H9 (cell line): ENCODE measurements around the gene ABCA3. TPM values are rescaled to one million over a fixed set of nuclear protein-coding genes. Genes with fewer than 3 reads are reported as not detected.

Source experiments
- DNase-seq: peaks from one replicate; pipeline ENCODE4 v3.0.0-alpha.2; 2017
- H2AFZ ChIP-seq: one replicate; pipeline ENCODE4 v1.6.1; 2013; ENCODE audit warnings: mild to moderate bottlenecking, low read length, control low read depth, moderate library complexity
- H2AK5ac ChIP-seq: 2 replicates; pipeline ENCODE4 v1.6.1; 2013; ENCODE audit warnings: low read length, control low read depth, mixed read lengths; ENCODE audit not compliant: insufficient read length
- H2BK120ac ChIP-seq: one replicate; pipeline ENCODE4 v1.6.1; 2013; ENCODE audit warnings: low read depth, mild to moderate bottlenecking, low read length, control low read depth, inconsistent platforms; ENCODE audit not compliant: poor library complexity, severe bottlenecking
- H2BK12ac ChIP-seq: 2 replicates; pipeline ENCODE4 v1.6.1; 2013; ENCODE audit warnings: low read length, control low read depth, mixed read lengths, low read depth; ENCODE audit not compliant: insufficient read length
- H2BK15ac ChIP-seq: 2 replicates; pipeline ENCODE4 v1.6.1; 2013; ENCODE audit warnings: low read depth, low read length, control low read depth
- H2BK20ac ChIP-seq: one replicate; pipeline ENCODE4 v1.6.1; 2013; ENCODE audit warnings: low read depth, mild to moderate bottlenecking, low read length, control low read depth, inconsistent platforms; ENCODE audit not compliant: poor library complexity, severe bottlenecking
- H2BK5ac ChIP-seq: 2 replicates; pipeline ENCODE4 v1.6.1; 2013; ENCODE audit warnings: low read length, control low read depth, mixed read lengths; ENCODE audit not compliant: insufficient read length
- H3K14ac ChIP-seq: 2 replicates; pipeline ENCODE4 v1.6.1; 2013; ENCODE audit warnings: low read length, control low read depth; ENCODE audit not compliant: insufficient read depth
- H3K18ac ChIP-seq: 2 replicates; pipeline ENCODE4 v1.6.1; 2013; ENCODE audit warnings: low read depth, mild to moderate bottlenecking, mixed read lengths, low read length, control low read depth; ENCODE audit not compliant: insufficient read length
- H3K23ac ChIP-seq: 2 replicates; pipeline ENCODE4 v1.6.1; 2013; ENCODE audit warnings: low read length, control low read depth, mixed read lengths, low read depth; ENCODE audit not compliant: insufficient read length
- H3K23me2 ChIP-seq: 2 replicates; pipeline ENCODE4 v1.6.1; 2013; ENCODE audit warnings: low read depth, mild to moderate bottlenecking, mixed read lengths, low read length, control low read depth; ENCODE audit not compliant: insufficient read length, poor library complexity, severe bottlenecking
- H3K27ac ChIP-seq: 2 replicates; pipeline ENCODE4 v1.5.1; 2013; ENCODE audit warnings: low read length, control low read depth, mixed read lengths, low read depth; ENCODE audit not compliant: insufficient read length
- H3K27me3 ChIP-seq: 2 replicates; pipeline ENCODE4 v1.6.1; 2013; ENCODE audit warnings: low read length, control low read depth, inconsistent platforms; ENCODE audit not compliant: insufficient read depth
- H3K4ac ChIP-seq: 2 replicates; pipeline ENCODE4 v1.6.1; 2013; ENCODE audit warnings: low read depth, mild to moderate bottlenecking, control low read depth, inconsistent platforms, low read length, moderate library complexity
- H3K4me1 ChIP-seq: 2 replicates; pipeline ENCODE4 v1.6.1; 2013; ENCODE audit warnings: low read length, control low read depth, inconsistent platforms; ENCODE audit not compliant: insufficient read depth
- H3K4me2 ChIP-seq: 2 replicates; pipeline ENCODE4 v1.6.1; 2013; ENCODE audit warnings: low read length, control low read depth, mixed read lengths; ENCODE audit not compliant: insufficient read length, insufficient read depth
- H3K56ac ChIP-seq: 2 replicates; pipeline ENCODE4 v1.6.1; 2013; ENCODE audit warnings: low read depth, mild to moderate bottlenecking, mixed read lengths, low read length, control low read depth; ENCODE audit not compliant: insufficient read length
- H3K79me1 ChIP-seq: 2 replicates; pipeline ENCODE4 v1.6.1; 2013; ENCODE audit warnings: low read depth, mild to moderate bottlenecking, moderate library complexity, low read length, control low read depth, inconsistent platforms; ENCODE audit not compliant: insufficient read depth, poor library complexity, severe bottlenecking
- H3K79me2 ChIP-seq: 2 replicates; pipeline ENCODE4 v1.6.1; 2013; ENCODE audit warnings: low read length, control low read depth, inconsistent platforms; ENCODE audit not compliant: insufficient read depth
- H3K9ac ChIP-seq: 2 replicates; pipeline ENCODE4 v1.6.1; 2013; ENCODE audit warnings: low read length, control low read depth, mixed read lengths; ENCODE audit not compliant: insufficient read length; ENCODE audit errors: extremely low read depth
- H3K9me3 ChIP-seq: one replicate; pipeline ENCODE4 v1.6.1; 2013; ENCODE audit warnings: low read depth, low read length, inconsistent platforms; ENCODE audit not compliant: control insufficient read depth
- H3T11ph ChIP-seq: one replicate; pipeline ENCODE4 v1.6.1; 2013; ENCODE audit warnings: mild to moderate bottlenecking, low read length, control low read depth, inconsistent platforms
- H4K20me1 ChIP-seq: one replicate; pipeline ENCODE4 v1.6.1; 2013; ENCODE audit not compliant: control insufficient read depth, insufficient read length, insufficient read depth
- H4K5ac ChIP-seq: 2 replicates; pipeline ENCODE4 v1.6.1; 2013; ENCODE audit warnings: low read depth, mild to moderate bottlenecking, mixed read lengths, low read length, control low read depth; ENCODE audit not compliant: insufficient read length
- H4K8ac ChIP-seq: replicated peaks from 2 replicates; pipeline ENCODE4 v1.6.1; 2013; ENCODE audit warnings: low read length, control low read depth, mixed read lengths, low read depth; ENCODE audit not compliant: insufficient read length
- H4K91ac ChIP-seq: 2 replicates; pipeline ENCODE4 v1.6.1; 2013; ENCODE audit warnings: low read depth, mild to moderate bottlenecking, moderate library complexity, mixed read lengths, low read length, control low read depth; ENCODE audit not compliant: insufficient read length
- H3K27ac Mint-ChIP-seq, 3 experiments: 2 replicates in 2 of 3; 3 replicates in 1 of 3; pipeline ENCODE4 v1.8.0; 2020 to 2021; ENCODE audit warnings: mixed read lengths in 3 of 3, mild to moderate bottlenecking in 1 of 3, moderate library complexity in 1 of 3
- H3K27me3 Mint-ChIP-seq: 2 replicates; pipeline ENCODE4 v1.8.0; 2021; ENCODE audit warnings: low read depth, mild to moderate bottlenecking, moderate library complexity, mixed read lengths
- H3K36me3 Mint-ChIP-seq, 3 experiments: 2 replicates in 2 of 3; 3 replicates in 1 of 3; pipeline ENCODE4 v1.8.0; 2020 to 2021; ENCODE audit warnings: low read depth in 3 of 3, mixed read lengths in 3 of 3; ENCODE audit not compliant: insufficient read depth in 1 of 3
- H3K4me1 Mint-ChIP-seq, 2 experiments: 2 replicates each; pipeline ENCODE4 v1.8.0; 2020; ENCODE audit warnings: mixed read lengths in 2 of 2
- H3K4me3 Mint-ChIP-seq, 2 experiments: 2 replicates in 1 of 2; 3 replicates in 1 of 2; pipeline ENCODE4 v1.8.0; 2020 to 2021; ENCODE audit warnings: mild to moderate bottlenecking in 2 of 2, mixed read lengths in 2 of 2, moderate library complexity in 1 of 2
- H3K9me3 Mint-ChIP-seq, 2 experiments: 2 replicates in 1 of 2; 3 replicates in 1 of 2; pipeline ENCODE4 v1.8.0; 2020; ENCODE audit warnings: mild to moderate bottlenecking in 2 of 2, mixed read lengths in 2 of 2, moderate library complexity in 1 of 2
- CTCF ChIP-seq: fragments of 200-600 bp; sonication (generic); conservative IDR thresholded peaks from 3 replicates; pipeline ENCODE4 v1.8.0; 2021; ENCODE audit warnings: antibody characterized with exemption, mild to moderate bottlenecking
- WGBS: extraction: QIAGEN DNeasy Blood & Tissue Kit; methylation state at CpG from one replicate; pipeline ENCODE4 v1.1.7; 2013; ENCODE audit warnings: missing lambda C conversion rate, low lambda C conversion rate, mixed read lengths; ENCODE audit not compliant: insufficient read length; ENCODE audit errors: extremely low coverage; 5-methylcytosine and 5-hydroxymethylcytosine counted together
- total RNA-seq: library from RNA; stranded (reverse); gene quantifications from 2 replicates; pipeline ENCODE4 v1.2.1, GENCODE V29; 2021

The ABCA3 gene
- total RNA-seq, 1 experiment from 2014 or later = 8.0 TPM

DNA sequence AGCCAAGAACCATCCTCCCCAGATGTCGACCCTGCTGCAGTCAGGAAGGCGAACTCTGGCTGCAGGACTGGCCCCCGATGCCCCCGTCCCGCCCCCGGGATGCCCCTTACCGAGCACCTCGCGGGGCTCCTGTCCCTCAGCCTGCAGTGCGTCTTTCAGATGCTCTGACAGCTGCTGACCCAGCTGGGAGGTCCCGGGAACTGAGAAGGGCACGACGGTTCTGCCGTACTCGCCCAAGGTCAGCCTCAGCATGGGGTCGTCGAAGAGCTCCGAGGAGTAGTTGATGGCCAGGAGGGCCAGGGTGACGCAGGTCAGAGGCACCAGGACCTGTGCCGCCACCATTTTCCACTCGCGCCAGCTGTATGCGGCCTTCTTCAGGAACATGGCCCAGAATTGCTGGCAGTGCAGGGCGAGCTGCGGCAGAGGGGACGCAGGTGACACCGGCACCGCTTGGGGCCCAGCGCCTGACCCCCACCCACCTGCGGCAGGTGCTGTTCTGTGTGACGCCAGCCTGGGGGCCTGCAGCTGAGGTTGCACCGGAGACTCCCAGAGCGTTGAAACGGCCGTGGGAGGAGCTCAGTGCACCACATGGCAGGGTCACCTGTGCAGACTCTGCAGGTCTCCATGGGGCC lies 52.5 kb downstream of the ABCA3 start:
- no peak overlapping the region for H3T11ph ChIP-seq
- H3K9ac ChIP-seq = no peak overlapping the region
- no peaks in the 10 kb centered on the region for H3K9me3 ChIP-seq
- H3K4me1 ChIP-seq = no peaks in the 10 kb centered on the region
- no peaks in the 10 kb centered on the region for H3K23me2 ChIP-seq
- H2AFZ ChIP-seq = no peak overlapping the region
- peak; percentile 21 for DNase-seq
- Mint-ChIP-seq H3K9me3 (no peaks in the 10 kb centered on the region), H3K4me3 (no peak overlapping the region), H3K27ac (no peak overlapping the region), H3K36me3 (no peaks in the 10 kb centered on the region), H3K27me3 (no peaks in the 10 kb centered on the region; the same call in 1 of the 2 replicates), H3K4me1 (0 out of 4 replicates have a peak, but pooled peaks cover 0 to 3% of the 10 kb centered on the region in 2 experiments)
- no peak overlapping the region for H4K8ac ChIP-seq
- H2BK15ac ChIP-seq = no peak overlapping the region
- H2BK120ac ChIP-seq = no peak overlapping the region
- H3K4me2 ChIP-seq = no peak overlapping the region
- no peak overlapping the region for H3K27ac ChIP-seq
- H4K20me1 ChIP-seq = no peaks in the 10 kb centered on the region
- no peak overlapping the region for H3K4ac ChIP-seq
- no peaks in the 10 kb centered on the region for H3K79me1 ChIP-seq
- H3K23ac ChIP-seq = no peak overlapping the region
- WGBS = no CpG with 5 or more reads among the region's 35 CpGs
- no peak overlapping the region for H4K5ac ChIP-seq
- no peak overlapping the region for H2BK20ac ChIP-seq
- H2BK5ac ChIP-seq = no peak overlapping the region
- TF ChIP-seq CTCF = no peak
- no peak overlapping the region for H4K91ac ChIP-seq
- H3K18ac ChIP-seq = no peak overlapping the region
- H3K56ac ChIP-seq = no peak overlapping the region
- no peak overlapping the region for H3K14ac ChIP-seq
- no peak overlapping the region for H2AK5ac ChIP-seq
- H2BK12ac ChIP-seq = no peak overlapping the region
- H3K27me3 ChIP-seq = no peaks in the 10 kb centered on the region
- no peaks in the 10 kb centered on the region for H3K79me2 ChIP-seq
